Heart left ventricle (tissue), 13 donors: ENCODE measurements around the gene TRIM71.

Source experiments
- POLR2A ChIP-seq, 2 donors: fragments of 450-650 bp; IDR thresholded peaks; one replicate each; pipeline ENCODE4 v1.6.1; 2017; ENCODE audit warnings: antibody characterized with exemption in 2 of 2, mild to moderate bottlenecking in 2 of 2, moderate library complexity in 2 of 2
- TF ChIP-seq, protein P1 (sequence below), 12 donors: fragments of 200-600 bp; sonication (generic) in 4 of 12; IDR thresholded peaks; one replicate each; pipeline versions ENCODE4 v1.5.0 to v1.8.0; 2018 to 2022; ENCODE audit warnings: antibody characterized with exemption in 12 of 12, mild to moderate bottlenecking in 5 of 12
- donor health status: ischemic (EF 13 %, LVEDD 7.1; RV severe dilation, severe dysfunction).
- donor health status: DM: no; HTN: yes; CAD: no.
- donor health status: DM: no; HTN: no; CAD: no.
- donor health status: ischemic (EF 25% LVEDD 6.9; RV normal size, moderate dysfunction).
- donor health status: ischemic (EF 25% LVEDD 5.7; RV mildly dilated, moderate dysfunction).
- donor health status: ischemic (EF 35%, LVEDD 5.7; RV mildly dilated, moderate dysfunction).
- donor health status: nonischemic (EF 11% LVEDD 7.7; RV severe dilation, severe dysfunction).
- donor health status: DM: yes; HTN: yes; CAD: no.
- donor health status: PGD.
- donor health status: ischemic (EF 29% LVEDD 5.4; RV normal size, mild dysfunction).
- donor health status: nonischemic (EF 23%, LVEDD 6.1; RV moderate dilation, normal function).

DNA sequence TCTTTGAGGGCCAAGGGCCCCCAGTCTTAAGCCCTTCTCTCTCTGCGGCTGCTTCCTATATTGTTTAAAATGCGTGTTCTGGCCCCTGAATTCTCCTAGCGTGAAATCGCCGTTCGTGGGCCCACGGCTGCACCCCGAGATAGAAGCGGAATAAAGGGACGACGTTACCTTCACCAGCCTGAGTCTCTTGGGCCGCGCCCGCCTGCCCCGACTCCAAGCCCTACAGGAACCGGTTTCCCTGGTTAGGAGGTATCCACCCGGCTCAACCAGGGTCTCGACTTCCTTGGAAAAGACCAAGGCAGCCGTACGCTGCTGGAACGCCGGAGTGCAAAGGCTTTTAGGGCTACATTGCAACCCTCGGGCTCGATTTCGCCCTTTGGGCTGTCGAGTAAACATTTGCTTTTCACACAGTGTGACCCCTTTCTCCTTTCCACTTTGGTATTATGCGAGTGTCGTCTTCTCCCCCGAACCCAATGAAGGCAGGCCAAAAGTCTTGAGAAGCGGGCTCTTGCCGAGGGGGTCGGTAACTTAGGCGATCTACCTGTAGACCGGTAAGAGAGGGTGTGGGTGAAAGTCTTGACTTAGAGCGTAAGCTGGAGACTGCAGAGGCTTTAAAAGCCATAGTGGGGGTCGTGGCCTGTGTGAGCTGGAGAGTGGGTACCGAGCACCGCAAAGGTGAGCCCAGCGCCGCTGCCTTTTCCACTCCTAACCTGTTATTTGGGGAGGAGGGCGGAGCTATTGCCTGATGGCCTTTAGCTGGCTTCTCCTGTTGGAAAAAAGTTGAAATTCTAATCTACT lies 2.0 kb downstream of the TRIM71 start:
- TF ChIP-seq, protein P1, sequence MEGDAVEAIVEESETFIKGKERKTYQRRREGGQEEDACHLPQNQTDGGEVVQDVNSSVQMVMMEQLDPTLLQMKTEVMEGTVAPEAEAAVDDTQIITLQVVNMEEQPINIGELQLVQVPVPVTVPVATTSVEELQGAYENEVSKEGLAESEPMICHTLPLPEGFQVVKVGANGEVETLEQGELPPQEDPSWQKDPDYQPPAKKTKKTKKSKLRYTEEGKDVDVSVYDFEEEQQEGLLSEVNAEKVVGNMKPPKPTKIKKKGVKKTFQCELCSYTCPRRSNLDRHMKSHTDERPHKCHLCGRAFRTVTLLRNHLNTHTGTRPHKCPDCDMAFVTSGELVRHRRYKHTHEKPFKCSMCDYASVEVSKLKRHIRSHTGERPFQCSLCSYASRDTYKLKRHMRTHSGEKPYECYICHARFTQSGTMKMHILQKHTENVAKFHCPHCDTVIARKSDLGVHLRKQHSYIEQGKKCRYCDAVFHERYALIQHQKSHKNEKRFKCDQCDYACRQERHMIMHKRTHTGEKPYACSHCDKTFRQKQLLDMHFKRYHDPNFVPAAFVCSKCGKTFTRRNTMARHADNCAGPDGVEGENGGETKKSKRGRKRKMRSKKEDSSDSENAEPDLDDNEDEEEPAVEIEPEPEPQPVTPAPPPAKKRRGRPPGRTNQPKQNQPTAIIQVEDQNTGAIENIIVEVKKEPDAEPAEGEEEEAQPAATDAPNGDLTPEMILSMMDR (IDR thresholded peaks at IDR 0.05) = no peak
- TF ChIP-seq POLR2A (IDR thresholded peaks at IDR 0.05) = no peak
